Activated CD8-positive, alpha-beta T cell treated with anti-CD3 and anti-CD28 coated beads for 36 hours (primary cell): Measurements from ENCODE around the gene FKBP1B. TPM values are rescaled to one million over a fixed set of nuclear protein-coding genes. Genes with fewer than 3 reads are reported as not detected.
A peak's percentile ranks its signal among the peaks of the same experiment; 100 is the strongest.

Source experiments
- ATAC-seq: fragments of 200-7000 bp; cut with Tn5 transposase; one replicate; pipeline ENCODE4 v1.10.0; 2021; ENCODE audit warnings: mild to moderate bottlenecking, moderate library complexity
- CTCF ChIA-PET: fragments of 350-600 bp; sonication (Branson Sonifier 250); formaldehyde crosslinking; loops from one replicate; lab custom pipeline; 2021; ENCODE audit warnings: antibody characterized with exemption; lab: Charles Lee
- POLR2A ChIA-PET: fragments of 350-600 bp; sonication (Branson Sonifier 250); formaldehyde crosslinking; loops from one replicate; lab custom pipeline; 2021; ENCODE audit warnings: antibody characterized with exemption; lab: Charles Lee
- DNase-seq: peaks from one replicate; pipeline ENCODE4 v3.0.0-alpha.2; 2020
- H3K27ac Mint-ChIP-seq: one replicate; pipeline ENCODE4 v1.8.0; 2021; ENCODE audit warnings: mild to moderate bottlenecking, mixed read lengths
- H3K27me3 Mint-ChIP-seq: one replicate; pipeline ENCODE4 v1.8.0; 2021; ENCODE audit warnings: mixed read lengths
- H3K36me3 Mint-ChIP-seq: one replicate; pipeline ENCODE4 v1.8.0; 2021; ENCODE audit warnings: low read depth, mixed read lengths
- H3K4me1 Mint-ChIP-seq: one replicate; pipeline ENCODE4 v1.8.0; 2021; ENCODE audit warnings: low read depth, mixed read lengths
- H3K4me3 Mint-ChIP-seq: one replicate; pipeline ENCODE4 v1.8.0; 2021; ENCODE audit warnings: mild to moderate bottlenecking, moderate library complexity, mixed read lengths
- H3K9me3 Mint-ChIP-seq: one replicate; pipeline ENCODE4 v1.8.0; 2021; ENCODE audit warnings: mixed read lengths
- intact Hi-C: fragments of 100-400 bp; cut with micrococcal nuclease; formaldehyde crosslinking; loops from one replicate; pipeline ENCODE4 v1.10.0; 2022
- total RNA-seq, 2 experiments: library from RNA; stranded (reverse); gene quantifications; one replicate each; pipeline ENCODE4 v1.2.3, GENCODE V29; 2021
- TF ChIP-seq, protein P1 (sequence below): fragments of 200-600 bp; IDR thresholded peaks from one replicate; pipeline ENCODE4 v1.8.0; 2022; ENCODE audit warnings: antibody characterized with exemption, mild to moderate bottlenecking

FKBP1B gene
- total RNA-seq, 2 experiments from 2014 or later = 1.3 to 1.7 TPM

DNA sequence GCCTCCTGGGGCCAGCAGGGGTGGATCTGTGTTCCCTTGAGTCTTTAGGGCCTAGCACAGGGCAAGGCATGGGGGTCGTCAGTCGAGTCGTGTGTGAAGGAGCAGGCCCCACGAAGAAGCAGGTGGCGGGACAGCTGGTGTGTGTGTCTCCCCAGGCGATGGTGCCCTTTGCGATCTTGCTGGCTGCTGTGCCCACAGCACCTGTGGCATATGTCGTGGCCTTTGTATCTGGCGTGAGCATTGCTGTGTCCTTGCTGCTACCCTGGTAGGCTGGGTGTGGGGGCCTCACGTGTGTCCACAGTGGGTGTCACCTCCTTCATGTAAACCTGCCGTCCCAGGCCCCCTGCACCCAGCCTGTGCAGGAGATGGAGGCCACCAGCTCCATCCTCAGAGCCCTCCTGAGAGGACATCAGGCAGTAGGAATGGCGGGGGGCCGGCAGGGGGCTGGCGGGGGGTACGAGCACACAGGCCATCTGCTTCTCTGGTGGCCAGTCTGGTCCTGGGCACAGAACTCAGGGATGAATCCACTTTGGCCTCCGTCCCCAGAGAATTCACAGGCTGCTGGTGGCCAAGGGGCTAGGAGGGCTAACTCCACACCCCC, 26.5 kb upstream of the FKBP1B start:
- no peaks in the 10 kb centered on the region for H3K27me3 Mint-ChIP-seq
- H3K36me3 Mint-ChIP-seq = peaks cover 9% of the 10 kb centered on the region
- TF ChIP-seq, protein P1, sequence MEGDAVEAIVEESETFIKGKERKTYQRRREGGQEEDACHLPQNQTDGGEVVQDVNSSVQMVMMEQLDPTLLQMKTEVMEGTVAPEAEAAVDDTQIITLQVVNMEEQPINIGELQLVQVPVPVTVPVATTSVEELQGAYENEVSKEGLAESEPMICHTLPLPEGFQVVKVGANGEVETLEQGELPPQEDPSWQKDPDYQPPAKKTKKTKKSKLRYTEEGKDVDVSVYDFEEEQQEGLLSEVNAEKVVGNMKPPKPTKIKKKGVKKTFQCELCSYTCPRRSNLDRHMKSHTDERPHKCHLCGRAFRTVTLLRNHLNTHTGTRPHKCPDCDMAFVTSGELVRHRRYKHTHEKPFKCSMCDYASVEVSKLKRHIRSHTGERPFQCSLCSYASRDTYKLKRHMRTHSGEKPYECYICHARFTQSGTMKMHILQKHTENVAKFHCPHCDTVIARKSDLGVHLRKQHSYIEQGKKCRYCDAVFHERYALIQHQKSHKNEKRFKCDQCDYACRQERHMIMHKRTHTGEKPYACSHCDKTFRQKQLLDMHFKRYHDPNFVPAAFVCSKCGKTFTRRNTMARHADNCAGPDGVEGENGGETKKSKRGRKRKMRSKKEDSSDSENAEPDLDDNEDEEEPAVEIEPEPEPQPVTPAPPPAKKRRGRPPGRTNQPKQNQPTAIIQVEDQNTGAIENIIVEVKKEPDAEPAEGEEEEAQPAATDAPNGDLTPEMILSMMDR = no peak
- no peaks in the 10 kb centered on the region for H3K9me3 Mint-ChIP-seq
- ChIA-PET CTCF (interaction anchor here (2.4 kb wide), 1 partner anchor 61 kb away, joined by 9 read pairs; the partner anchor contains the start of gene TP53I3), POLR2A (interaction anchor here (0.6 kb wide), 1 partner anchor 138 kb away, joined by 3 read pairs; no protein-coding TSS in a partner anchor)
- no peak for ATAC-seq
- H3K4me3 Mint-ChIP-seq = no peak overlapping the region
- H3K4me1 Mint-ChIP-seq = peaks cover 3% of the 10 kb centered on the region
- DNase-seq = no peak
- no peak overlapping the region for H3K27ac Mint-ChIP-seq
- intact Hi-C loops = no loop called here

GRCh38 chr2:24024018-24024417, 25.5 kb upstream of the FKBP1B start:
- TF ChIP-seq, protein P1 = no peak
- H3K27ac Mint-ChIP-seq = no peak overlapping the region
- intact Hi-C loops = no loop called here
- no peaks in the 10 kb centered on the region for H3K27me3 Mint-ChIP-seq
- peaks cover 3% of the 10 kb centered on the region for H3K4me1 Mint-ChIP-seq
- H3K4me3 Mint-ChIP-seq = no peak overlapping the region
- POLR2A ChIA-PET = interaction anchor here (0.6 kb wide), 1 partner anchor 137 kb away, joined by 3 read pairs; no protein-coding TSS in a partner anchor
- H3K9me3 Mint-ChIP-seq = no peaks in the 10 kb centered on the region
- CTCF ChIA-PET = interaction anchor here (2.4 kb wide), 1 partner anchor 60 kb away, joined by 9 read pairs; the partner anchor contains the start of gene TP53I3
- H3K36me3 Mint-ChIP-seq = peaks cover 14% of the 10 kb centered on the region
- no peak for ATAC-seq
- DNase-seq = no peak

DNA sequence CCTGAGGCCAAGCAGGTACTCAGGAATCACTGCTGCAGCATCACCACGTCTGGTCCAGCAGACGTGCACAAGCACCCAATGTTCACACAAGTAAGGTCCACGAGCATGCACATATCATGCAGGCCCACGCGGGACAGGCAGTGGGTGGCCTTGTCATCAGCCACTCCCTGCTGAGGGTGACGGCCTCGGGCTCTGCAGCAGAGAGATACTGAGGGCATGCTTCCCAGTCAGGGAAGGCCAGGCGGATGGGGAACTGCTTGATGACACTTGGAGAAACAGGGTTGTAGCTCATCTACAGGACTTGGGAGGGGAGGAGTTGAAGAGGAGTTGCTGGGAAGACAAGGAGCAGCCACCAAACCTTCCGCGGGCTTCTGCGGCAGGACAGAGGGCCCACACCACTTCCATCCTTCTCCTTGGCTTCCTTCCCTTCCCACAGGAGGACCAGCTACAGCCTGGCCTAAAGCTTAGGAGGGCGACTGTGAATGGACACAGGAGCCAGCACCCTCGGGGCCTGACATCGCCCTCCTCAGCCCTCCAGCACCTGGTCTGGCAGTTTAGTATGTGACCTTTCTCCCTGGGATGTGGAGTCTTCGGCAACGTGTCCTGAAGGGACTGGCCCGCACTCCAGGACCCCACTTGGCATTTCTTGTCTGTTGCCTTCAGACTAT, 24.4 kb upstream of the FKBP1B start:
- TF ChIP-seq, protein P1 = no peak
- H3K27me3 Mint-ChIP-seq = no peaks in the 10 kb centered on the region
- ATAC-seq (no peak), DNase-seq (no peak)
- no peak overlapping the region for H3K4me3 Mint-ChIP-seq
- peaks cover 25% of the 10 kb centered on the region for H3K36me3 Mint-ChIP-seq
- POLR2A ChIA-PET = interaction anchor here (1.4 kb wide), 1 partner anchor 22 kb away, joined by 5 read pairs; the partner anchor contains the start of gene WDCP
- CTCF ChIA-PET = interaction anchor here (1.0 kb wide), 1 partner anchor 60 kb away, joined by 3 read pairs; the partner anchor contains the start of gene TP53I3
- intact Hi-C loops = no loop called here
- no peak overlapping the region for H3K27ac Mint-ChIP-seq
- H3K9me3 Mint-ChIP-seq = no peaks in the 10 kb centered on the region
- H3K4me1 Mint-ChIP-seq = peaks cover 3% of the 10 kb centered on the region

DNA sequence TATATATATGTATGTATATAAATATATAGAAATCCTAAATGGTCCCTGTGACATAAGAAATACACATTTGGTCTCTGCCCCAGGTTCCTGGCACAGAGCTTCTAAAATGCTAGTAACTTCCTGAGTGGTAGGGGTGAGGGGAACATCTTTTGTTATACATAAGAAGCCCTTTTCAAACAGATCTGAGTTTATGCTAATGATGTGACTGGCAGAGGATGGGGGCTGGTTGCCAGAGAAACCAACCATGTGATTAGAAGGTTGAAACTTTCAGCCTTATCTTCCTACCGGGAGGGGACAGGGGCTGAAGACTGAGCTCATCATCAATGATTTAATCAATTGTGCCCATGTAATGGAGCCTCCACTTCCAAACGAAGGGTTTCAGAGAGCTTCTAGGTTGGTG, 23.3 kb upstream of the FKBP1B start:
- DNase-seq = no peak
- H3K4me1 Mint-ChIP-seq = peaks cover 3% of the 10 kb centered on the region
- intact Hi-C loops = no loop called here
- TF ChIP-seq, protein P1 = no peak
- H3K27me3 Mint-ChIP-seq = no peaks in the 10 kb centered on the region
- H3K9me3 Mint-ChIP-seq = no peaks in the 10 kb centered on the region
- ChIA-PET CTCF (no interaction called here), POLR2A (interaction anchor here (1.4 kb wide), 1 partner anchor 21 kb away, joined by 5 read pairs; the partner anchor contains the start of gene WDCP)
- peaks cover 27% of the 10 kb centered on the region for H3K36me3 Mint-ChIP-seq
- ATAC-seq = no peak
- H3K27ac Mint-ChIP-seq = peak overlapping the region; percentile 20
- H3K4me3 Mint-ChIP-seq = no peak overlapping the region
